ENCODE data around the gene ATL1.
"Not testable (repeated sequence)": the region's sequence is repeated elsewhere in the genome, so short reads cannot be mapped to it uniquely, and the experiment has no call there.

ATL1 gene

GRCh38 chr14:50633954-50634353, 74.0 kb downstream of the ATL1 start:
- Histone ChIP-seq H3K9ac (ENCODE audit: low read length) (no peak overlapping the region), H3K9me3 (ENCODE audit: control insufficient read depth, low read length) (no peaks in the 10 kb centered on the region), H3K4me3 (ENCODE audit: low read length) (no peak overlapping the region), H3K4me1 (ENCODE audit: control insufficient read depth, insufficient read depth, low read length) (no peaks in the 10 kb centered on the region), H3K27me3 (ENCODE audit: control insufficient read depth, insufficient read depth, low read length) (no peaks in the 10 kb centered on the region), H3K36me3 (ENCODE audit: control insufficient read depth, insufficient read depth, low read length) (no peaks in the 10 kb centered on the region)

DNA sequence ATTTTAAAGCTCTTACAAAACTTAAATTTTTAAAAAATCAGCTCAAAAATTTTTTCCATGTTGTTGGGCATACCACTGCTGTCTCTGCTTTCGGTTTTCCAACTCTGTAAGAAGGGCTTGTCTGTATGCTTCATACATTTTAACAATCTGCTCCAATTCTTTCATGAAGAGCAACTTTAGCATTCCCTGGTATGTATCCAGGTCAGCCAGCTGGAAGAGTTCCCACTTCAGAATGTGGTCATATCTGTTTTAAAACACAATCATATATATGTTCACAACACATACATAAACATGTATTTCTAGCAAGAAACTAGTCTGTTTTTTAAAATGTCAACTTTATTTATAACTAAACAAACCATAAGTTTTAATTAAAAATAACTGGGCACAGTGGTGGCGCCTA, 75.2 kb downstream of the ATL1 start:
- Histone ChIP-seq H3K9me3 (ENCODE audit: control insufficient read depth, low read length) (no peaks in the 10 kb centered on the region), H3K9ac (ENCODE audit: low read length) (no peak overlapping the region), H3K36me3 (ENCODE audit: control insufficient read depth, insufficient read depth, low read length) (no peaks in the 10 kb centered on the region), H3K27me3 (ENCODE audit: control insufficient read depth, insufficient read depth, low read length) (no peaks in the 10 kb centered on the region), H3K4me1 (ENCODE audit: control insufficient read depth, insufficient read depth, low read length) (no peaks in the 10 kb centered on the region), H3K4me3 (ENCODE audit: low read length) (no peak overlapping the region)

DNA sequence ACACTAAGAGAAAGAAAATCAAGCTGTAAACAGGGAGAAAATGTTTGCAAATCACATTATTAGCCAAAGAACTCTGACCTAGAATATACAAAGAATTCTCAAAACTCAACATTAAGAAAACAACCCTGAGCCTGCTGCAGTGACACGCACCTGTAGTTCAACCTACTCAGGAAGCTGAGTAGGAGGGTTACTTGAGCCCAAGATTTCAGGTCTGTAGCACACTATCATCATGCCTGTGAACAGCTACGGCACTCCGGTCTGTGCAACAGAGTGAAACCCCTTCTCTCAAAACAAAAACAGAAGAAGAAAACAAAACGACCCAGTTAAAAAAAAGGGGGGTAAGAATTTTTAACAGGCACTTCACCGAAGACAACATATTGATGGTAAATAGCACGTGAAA, 87.3 kb downstream of the ATL1 start:
- no peak overlapping the region for H3K9ac ChIP-seq (ENCODE audit: low read length)
- no peak overlapping the region for H3K4me3 ChIP-seq (ENCODE audit: low read length)
- peaks cover 3% of the 10 kb centered on the region for H3K4me1 ChIP-seq (ENCODE audit: control insufficient read depth, insufficient read depth, low read length)
- H3K9me3 ChIP-seq (ENCODE audit: control insufficient read depth, low read length) = no peaks in the 10 kb centered on the region
- no peaks in the 10 kb centered on the region for H3K27me3 ChIP-seq (ENCODE audit: control insufficient read depth, insufficient read depth, low read length)
- no peaks in the 10 kb centered on the region for H3K36me3 ChIP-seq (ENCODE audit: control insufficient read depth, insufficient read depth, low read length)

DNA sequence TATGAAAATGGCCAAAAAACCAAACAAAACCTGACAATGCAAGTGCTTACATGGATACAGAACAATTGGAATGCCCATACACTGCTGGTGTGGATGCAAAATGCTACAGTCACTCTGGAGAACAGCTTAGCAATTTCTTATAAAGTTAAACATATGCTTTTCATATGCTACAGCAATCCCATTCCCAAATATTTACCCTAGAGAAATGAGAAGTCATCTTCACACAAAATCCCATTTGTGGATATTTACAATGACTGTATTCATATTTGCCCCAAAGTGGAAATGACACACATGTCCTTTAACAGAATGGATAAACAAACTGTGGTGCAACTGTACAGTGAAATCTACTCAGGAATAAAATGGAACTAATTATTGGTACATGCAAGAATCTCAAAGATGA, 87.8 kb downstream of the ATL1 start:
- Histone ChIP-seq H3K4me1 (ENCODE audit: control insufficient read depth, insufficient read depth, low read length) (peaks cover 3% of the 10 kb centered on the region), H3K4me3 (ENCODE audit: low read length) (no peak overlapping the region), H3K9me3 (ENCODE audit: control insufficient read depth, low read length) (no peaks in the 10 kb centered on the region), H3K36me3 (ENCODE audit: control insufficient read depth, insufficient read depth, low read length) (no peaks in the 10 kb centered on the region), H3K9ac (ENCODE audit: low read length) (no peak overlapping the region), H3K27me3 (ENCODE audit: control insufficient read depth, insufficient read depth, low read length) (no peaks in the 10 kb centered on the region)

GRCh38 chr14:50649691-50650090, 89.7 kb downstream of the ATL1 start:
- Histone ChIP-seq H3K4me3 (ENCODE audit: low read length) (no peak overlapping the region), H3K36me3 (ENCODE audit: control insufficient read depth, insufficient read depth, low read length) (no peaks in the 10 kb centered on the region), H3K27me3 (ENCODE audit: control insufficient read depth, insufficient read depth, low read length) (no peaks in the 10 kb centered on the region), H3K4me1 (ENCODE audit: control insufficient read depth, insufficient read depth, low read length) (no peaks in the 10 kb centered on the region), H3K9ac (ENCODE audit: low read length) (no peak overlapping the region), H3K9me3 (ENCODE audit: control insufficient read depth, low read length) (no peaks in the 10 kb centered on the region)

- Histone ChIP-seq H3K9me3 (ENCODE audit: control insufficient read depth, low read length) (no peaks in the 10 kb centered on the region), H3K4me3 (ENCODE audit: low read length) (no peak overlapping the region), H3K4me1 (ENCODE audit: control insufficient read depth, insufficient read depth, low read length) (peaks cover 9% of the 10 kb centered on the region), H3K9ac (ENCODE audit: low read length) (no peak overlapping the region), H3K36me3 (ENCODE audit: control insufficient read depth, insufficient read depth, low read length) (no peaks in the 10 kb centered on the region), H3K27me3 (ENCODE audit: control insufficient read depth, insufficient read depth, low read length) (no peaks in the 10 kb centered on the region)
These were observed 96.8 kb downstream of the ATL1 start for GRCh38 chr14:50656776-50657175.

GRCh38 chr14:50657753-50658152, 97.8 kb downstream of the ATL1 start:
- Histone ChIP-seq H3K9ac (ENCODE audit: low read length) (no peak overlapping the region), H3K4me3 (ENCODE audit: low read length) (no peak overlapping the region), H3K36me3 (ENCODE audit: control insufficient read depth, insufficient read depth, low read length) (no peaks in the 10 kb centered on the region), H3K27me3 (ENCODE audit: control insufficient read depth, insufficient read depth, low read length) (no peaks in the 10 kb centered on the region), H3K9me3 (ENCODE audit: control insufficient read depth, low read length) (no peaks in the 10 kb centered on the region), H3K4me1 (ENCODE audit: control insufficient read depth, insufficient read depth, low read length) (peaks cover 9% of the 10 kb centered on the region)

DNA sequence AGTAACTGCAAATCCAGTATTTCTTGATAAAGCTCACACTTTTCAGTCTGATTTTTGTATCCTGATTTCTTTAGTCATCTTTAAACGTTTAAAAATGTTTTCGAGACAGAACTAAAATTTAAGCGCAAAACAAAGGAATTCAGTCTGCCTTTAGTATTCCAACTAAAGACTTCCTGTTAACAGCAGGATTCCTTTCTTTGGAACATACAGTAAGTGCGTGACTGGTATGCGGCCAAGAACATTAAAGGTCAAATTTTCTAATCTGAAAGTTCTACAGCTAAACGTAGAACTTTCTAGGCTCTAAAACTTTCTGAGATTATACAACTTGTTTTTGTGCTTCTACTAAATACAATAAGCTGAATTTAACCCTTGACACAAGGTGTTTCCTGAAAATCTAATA, 98.3 kb downstream of the ATL1 start:
- Histone ChIP-seq H3K4me1 (ENCODE audit: control insufficient read depth, insufficient read depth, low read length) (peaks cover 9% of the 10 kb centered on the region), H3K36me3 (ENCODE audit: control insufficient read depth, insufficient read depth, low read length) (no peaks in the 10 kb centered on the region), H3K4me3 (ENCODE audit: low read length) (no peak overlapping the region), H3K9me3 (ENCODE audit: control insufficient read depth, low read length) (no peaks in the 10 kb centered on the region), H3K9ac (ENCODE audit: low read length) (no peak overlapping the region), H3K27me3 (ENCODE audit: control insufficient read depth, insufficient read depth, low read length) (no peaks in the 10 kb centered on the region)

- H3K4me1 ChIP-seq (ENCODE audit: control insufficient read depth, insufficient read depth, low read length) = peaks cover 9% of the 10 kb centered on the region
- no peaks in the 10 kb centered on the region for H3K27me3 ChIP-seq (ENCODE audit: control insufficient read depth, insufficient read depth, low read length)
- no peak overlapping the region for H3K9ac ChIP-seq (ENCODE audit: low read length)
- H3K4me3 ChIP-seq (ENCODE audit: low read length) = no peak overlapping the region
- H3K9me3 ChIP-seq (ENCODE audit: control insufficient read depth, low read length) = no peaks in the 10 kb centered on the region
- no peaks in the 10 kb centered on the region for H3K36me3 ChIP-seq (ENCODE audit: control insufficient read depth, insufficient read depth, low read length)
These were observed 99.5 kb downstream of the ATL1 start for GRCh38 chr14:50659327-50659974.

DNA sequence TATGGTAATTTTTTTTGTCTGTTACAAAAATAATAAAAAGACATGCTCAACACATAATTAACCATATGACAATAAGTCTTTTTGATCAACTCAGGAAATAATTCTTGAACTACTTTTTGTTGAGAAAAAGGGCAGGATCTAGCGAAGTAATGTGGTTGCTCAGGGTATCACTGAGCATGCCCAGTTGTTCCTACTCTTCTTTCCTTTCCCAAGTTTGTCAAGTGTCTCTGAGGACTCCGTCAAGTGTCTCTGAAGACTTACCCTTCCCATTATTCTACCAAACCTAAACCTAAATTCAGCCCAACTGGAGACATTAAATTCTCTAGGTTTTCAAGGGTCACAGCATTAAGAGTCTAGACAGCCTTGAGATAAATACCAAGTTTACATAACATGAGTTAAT, 104.6 kb downstream of the ATL1 start:
- not testable (repeated sequence) for H3K4me3 ChIP-seq (ENCODE audit: low read length); H3K27me3 ChIP-seq (ENCODE audit: control insufficient read depth, insufficient read depth, low read length); H3K9ac ChIP-seq (ENCODE audit: low read length); H3K36me3 ChIP-seq (ENCODE audit: control insufficient read depth, insufficient read depth, low read length); H3K9me3 ChIP-seq (ENCODE audit: control insufficient read depth, low read length); H3K4me1 ChIP-seq (ENCODE audit: control insufficient read depth, insufficient read depth, low read length)

DNA sequence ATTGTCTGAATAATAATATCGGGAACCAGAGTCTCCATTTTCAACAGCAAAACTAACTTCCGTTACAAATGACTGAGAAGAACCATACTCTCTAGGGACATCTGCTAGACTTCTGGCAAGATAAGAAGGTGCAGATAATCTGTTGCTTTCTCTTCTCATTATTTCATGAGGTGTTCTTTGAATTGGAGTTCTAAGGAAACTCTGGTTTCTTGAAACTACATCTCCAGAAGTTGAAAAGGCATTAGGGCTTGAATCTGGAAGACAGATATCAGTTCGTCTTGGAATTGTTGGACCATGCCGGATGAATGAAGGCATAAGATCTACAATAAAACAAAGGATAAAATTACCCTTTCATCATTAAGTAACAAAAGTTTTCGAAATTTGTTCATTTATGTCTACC, 105.4 kb downstream of the ATL1 start:
- H3K27me3 ChIP-seq (ENCODE audit: control insufficient read depth, insufficient read depth, low read length); H3K9ac ChIP-seq (ENCODE audit: low read length); H3K36me3 ChIP-seq (ENCODE audit: control insufficient read depth, insufficient read depth, low read length); H3K4me3 ChIP-seq (ENCODE audit: low read length); H3K9me3 ChIP-seq (ENCODE audit: control insufficient read depth, low read length); H3K4me1 ChIP-seq (ENCODE audit: control insufficient read depth, insufficient read depth, low read length): not testable (repeated sequence)

GRCh38 chr14:50666772-50667683, 107.1 kb downstream of the ATL1 start:
- H3K4me1 ChIP-seq (ENCODE audit: control insufficient read depth, insufficient read depth, low read length) = no peaks in the 10 kb centered on the region
- H3K27me3 ChIP-seq (ENCODE audit: control insufficient read depth, insufficient read depth, low read length) = no peaks in the 10 kb centered on the region
- H3K36me3 ChIP-seq (ENCODE audit: control insufficient read depth, insufficient read depth, low read length) = no peaks in the 10 kb centered on the region
- peak overlapping the region; percentile 78 for H3K4me3 ChIP-seq (ENCODE audit: low read length)
- no peaks in the 10 kb centered on the region for H3K9me3 ChIP-seq (ENCODE audit: control insufficient read depth, low read length)
- peak overlapping the region; percentile 84 for H3K9ac ChIP-seq (ENCODE audit: low read length)
